HG02678 (cell line): ENCODE results near the gene GRIN2D.

Experiments used
- ATAC-seq: cut with Tn5 transposase; IDR thresholded peaks from one replicate; pipeline ENCODE4 v1.9.1; 2021; ENCODE audit warnings: mild to moderate bottlenecking, moderate library complexity; ENCODE audit not compliant: unreplicated experiment

The GRIN2D gene

DNA sequence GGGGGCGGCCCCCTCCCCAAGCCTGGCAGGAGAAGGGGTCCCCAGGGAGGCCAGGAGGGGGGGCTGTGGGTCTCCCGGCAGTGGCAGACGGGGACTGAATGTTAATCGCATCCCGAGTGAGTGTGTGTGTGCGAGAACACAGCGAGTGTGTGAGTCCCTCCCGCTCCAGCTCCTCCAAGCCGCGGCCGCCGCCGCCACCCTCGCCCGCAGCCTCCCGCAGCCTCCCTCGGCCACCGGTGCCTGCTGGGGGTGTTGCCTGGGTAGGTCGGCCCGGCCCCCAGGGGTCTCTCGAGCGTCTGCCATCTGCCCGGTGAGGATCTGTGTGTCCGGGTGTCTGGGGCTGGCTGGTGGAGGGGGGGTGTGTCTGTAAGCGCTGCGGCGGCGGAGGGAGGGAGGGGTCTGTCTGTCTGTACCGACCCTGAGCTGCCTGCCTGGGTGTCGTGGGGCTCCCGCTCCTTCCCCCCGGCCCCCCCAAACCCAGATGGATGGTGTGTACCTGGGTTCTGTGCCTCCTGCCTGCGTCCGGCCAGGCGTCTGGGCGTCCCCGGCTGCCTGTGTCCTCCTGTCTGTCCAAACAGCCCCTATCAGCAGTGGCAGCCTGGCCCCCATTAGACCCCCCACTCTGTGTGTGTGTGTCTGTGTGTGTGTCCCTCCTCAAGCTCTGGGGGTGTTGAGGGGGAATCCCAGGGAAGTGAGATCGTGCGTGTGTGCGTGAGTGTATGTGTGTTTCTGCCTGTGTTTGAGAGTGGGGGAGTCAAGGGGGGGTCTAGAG lies at the start of gene GRIN2D:
GRIN2D (plus strand) TSS at position 110 of the 772 bp plus-strand sequence. CDS start 4,725 bp downstream, outside the sequence.
- ATAC-seq = no peak

DNA sequence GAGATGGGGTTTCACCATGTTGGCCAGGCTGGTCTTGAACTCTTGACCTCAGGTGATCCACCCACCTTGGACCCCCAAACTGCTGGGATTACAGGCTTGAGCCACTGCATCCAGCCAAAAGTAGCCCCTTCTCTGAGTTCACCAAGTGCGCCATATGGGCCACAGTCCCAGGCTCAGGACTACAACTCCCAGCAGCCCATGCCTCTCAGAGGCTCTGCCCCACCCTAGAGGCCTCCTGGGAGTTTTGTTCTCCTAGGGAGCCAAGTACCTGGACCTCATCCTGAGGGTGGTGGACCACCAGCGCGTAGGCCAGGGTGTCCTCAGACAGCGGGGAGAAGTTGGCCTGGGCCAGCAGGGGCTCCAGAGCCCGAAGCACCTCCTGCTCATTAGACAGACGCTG lies 48.6 kb upstream of the GRIN2D start:
- no peak for ATAC-seq

DNA sequence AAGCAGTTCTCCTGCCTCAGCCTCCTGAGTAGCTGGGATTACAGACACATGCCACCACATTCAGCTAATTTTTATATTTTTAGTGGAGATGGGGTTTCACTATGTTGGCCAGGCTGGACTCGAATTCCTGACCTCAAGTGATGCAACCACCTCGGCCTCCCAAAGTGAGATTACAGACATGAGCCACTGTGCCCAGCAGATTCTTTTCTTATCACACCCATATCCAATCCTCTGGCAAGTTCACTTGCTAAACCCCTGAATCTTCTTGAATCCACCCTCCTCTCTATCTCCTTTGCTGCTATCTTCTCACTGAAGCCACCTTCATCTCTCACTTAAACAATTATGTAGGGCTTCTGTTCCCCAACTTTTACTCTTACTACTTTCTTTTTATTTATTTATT lies 47.3 kb upstream of the GRIN2D start:
- ATAC-seq = no peak

DNA sequence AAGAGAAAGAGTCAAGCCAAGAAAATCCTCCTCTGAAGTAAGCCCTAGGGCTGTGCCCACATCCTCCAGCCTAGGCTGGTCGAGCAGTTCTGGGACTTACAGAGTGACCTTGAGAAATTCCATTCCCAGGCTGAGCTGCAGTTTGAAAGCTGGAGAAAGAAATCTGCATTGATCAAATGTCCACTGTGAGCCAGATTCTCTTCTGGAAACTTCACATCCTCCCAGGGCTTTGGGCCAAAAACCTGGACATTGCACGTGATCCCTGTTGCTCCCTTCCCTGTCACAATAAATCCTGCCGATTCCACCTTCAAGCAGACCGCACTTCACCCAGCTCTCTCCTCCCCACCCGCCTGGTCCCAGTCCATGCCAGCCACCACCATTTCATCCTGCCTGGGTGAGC lies 45.4 kb upstream of the GRIN2D start:
- ATAC-seq = no peak

DNA sequence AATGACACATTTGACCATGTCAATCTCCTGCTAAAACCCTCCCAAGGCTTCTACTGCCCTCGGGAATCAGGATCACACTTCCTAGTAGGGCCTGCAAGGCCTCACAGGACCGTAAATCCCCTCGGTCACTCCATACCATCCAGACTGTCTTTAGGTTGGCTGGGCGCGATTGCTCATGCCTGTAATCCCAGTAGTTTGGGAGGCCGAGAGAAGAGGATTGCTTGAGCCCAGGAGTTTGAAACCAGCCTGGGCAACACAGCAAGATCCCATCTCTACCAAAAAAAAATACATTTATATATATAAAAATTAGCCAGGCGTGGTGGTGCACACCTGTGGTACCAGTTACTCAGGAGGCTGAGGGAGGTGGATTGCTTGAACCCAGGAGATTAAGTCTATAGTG lies 44.7 kb upstream of the GRIN2D start:
- ATAC-seq = no peak

DNA sequence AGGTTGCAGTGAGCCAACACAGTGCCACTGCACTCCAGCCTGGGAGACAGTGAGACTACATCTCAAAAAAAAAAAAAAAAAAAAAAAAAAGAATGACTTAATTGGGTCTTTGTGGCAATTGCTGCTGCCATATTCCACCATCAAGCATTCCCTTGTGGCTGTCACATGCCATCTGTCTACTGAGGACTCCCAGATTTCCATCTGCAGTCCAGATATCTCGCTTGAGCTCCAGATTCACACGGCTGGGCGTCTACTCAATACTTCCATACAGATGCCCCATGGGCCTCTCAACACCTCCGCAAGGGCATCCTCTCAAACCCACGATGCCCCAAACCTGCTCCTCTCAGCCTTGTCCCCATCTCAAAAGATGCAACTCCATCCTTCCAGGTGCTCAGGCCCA lies 42.6 kb upstream of the GRIN2D start:
- ATAC-seq = no peak

DNA sequence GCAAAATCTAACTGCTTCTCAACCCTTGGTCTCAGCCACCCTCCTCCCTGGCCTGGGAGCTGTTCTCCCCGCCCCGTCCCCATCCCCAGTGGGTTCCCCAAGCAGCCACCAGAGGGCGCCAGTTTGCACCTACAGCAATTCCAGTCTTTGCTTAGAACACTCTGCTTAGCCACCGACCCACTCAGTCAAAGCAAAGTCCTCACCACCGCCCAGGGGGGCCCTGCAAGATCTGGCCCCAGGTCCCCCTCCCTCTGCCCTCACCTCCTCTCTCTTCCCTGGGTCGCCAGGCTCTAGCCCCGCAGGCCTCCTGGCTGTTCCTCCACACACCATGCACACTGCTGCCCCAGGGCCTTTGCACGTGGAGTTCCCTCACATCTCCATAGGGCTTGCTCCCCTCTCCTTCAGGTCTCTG lies 42.1 kb upstream of the GRIN2D start:
- ATAC-seq = no peak

DNA sequence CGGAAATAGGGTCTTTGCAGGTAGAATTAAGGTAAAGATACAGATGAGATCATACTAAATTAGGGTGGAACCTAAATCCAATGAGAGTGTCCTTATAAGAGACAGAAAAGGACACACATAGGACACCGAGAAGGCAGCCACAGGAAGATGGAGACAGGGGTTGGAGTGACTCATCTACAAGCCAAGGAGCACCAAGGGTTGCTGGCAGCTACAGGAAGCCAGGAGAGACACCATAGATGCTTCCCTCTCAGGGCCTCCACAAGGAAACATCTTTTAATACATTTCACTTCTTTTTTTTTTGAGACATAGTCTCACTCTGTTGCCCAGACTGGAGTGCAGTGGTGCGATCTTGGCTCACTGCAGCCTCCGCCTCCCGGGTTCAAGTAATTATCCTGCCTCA lies 39.8 kb upstream of the GRIN2D start:
- ATAC-seq = no peak

DNA sequence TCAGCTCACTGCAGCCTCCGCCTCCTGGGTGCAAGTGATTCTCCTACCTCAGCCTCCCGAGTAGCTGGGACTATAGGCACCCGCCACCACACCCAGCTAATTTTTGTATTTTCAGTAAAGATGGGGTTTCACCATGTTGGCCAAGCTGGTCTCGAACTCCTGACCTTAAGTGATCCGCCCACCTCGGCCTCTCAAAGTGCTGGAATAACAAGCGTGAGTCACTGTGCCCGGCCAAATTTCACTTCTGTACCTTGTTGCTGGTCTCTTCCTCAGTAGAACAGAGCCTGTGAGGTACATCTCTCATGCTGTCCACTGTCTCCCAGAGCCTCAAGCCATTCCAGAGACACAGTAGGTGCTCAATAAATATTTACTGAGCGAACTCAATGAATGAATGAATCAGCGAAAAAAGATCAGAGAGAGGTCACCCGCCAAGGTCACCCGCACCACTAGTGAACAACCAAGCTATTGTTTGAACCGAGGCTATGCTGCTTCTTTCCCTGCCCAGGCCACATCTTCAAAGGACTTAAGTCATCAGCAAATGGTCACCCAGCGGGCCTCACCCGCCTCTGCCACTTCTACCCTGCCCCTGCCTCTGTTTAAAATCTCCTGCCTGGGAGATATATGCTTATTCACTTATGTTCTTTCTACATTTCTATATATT lies 39.0 kb upstream of the GRIN2D start:
- ATAC-seq = no peak

DNA sequence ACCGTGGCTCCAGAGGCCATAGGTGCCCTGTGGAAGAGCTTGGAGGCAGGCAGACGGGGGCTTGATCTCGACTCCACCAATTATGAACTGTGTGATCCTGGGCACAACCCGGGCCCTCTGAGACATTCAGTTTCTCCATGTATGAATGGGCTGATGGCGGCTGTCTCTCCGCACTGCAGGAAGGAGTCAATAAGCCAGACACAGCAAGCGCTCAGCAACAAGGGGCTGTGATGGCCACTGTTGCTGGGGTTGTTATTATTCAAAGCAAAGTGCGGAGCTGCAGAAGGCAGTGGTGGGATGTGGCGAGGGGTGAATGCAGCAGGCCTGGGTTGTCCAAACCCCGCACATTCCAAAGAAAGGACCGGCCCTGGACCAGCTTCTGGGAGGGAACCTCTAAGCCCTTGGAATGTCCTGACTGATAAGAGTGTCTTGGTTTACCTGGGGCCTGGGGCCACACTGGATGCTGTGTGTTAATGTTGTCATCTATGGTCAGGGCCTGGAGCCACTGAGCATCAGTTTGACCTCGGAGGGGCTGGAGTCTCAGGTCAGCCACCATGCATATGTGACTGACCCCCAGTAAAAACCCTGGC lies 38.0 kb upstream of the GRIN2D start:
- ATAC-seq = no peak

DNA sequence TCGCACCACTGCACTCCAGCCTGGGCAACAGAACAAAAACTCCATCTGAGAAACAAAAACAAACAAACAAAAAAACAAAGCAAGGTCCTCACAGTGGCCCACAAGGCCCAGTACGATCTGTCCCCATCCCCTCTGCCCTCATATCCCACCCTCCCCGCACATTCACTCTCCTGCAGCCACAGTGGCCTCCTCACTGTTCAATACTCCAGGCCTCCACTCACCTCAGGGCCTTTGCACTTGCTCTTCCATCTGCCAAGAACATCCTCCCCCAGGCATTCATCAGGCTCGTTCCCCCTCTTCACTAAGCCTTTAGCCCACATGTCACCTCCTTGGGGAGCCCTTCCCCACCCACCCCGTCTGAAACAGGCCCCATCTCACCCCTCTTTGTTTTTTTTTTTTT lies 34.3 kb upstream of the GRIN2D start:
- ATAC-seq = no peak

DNA sequence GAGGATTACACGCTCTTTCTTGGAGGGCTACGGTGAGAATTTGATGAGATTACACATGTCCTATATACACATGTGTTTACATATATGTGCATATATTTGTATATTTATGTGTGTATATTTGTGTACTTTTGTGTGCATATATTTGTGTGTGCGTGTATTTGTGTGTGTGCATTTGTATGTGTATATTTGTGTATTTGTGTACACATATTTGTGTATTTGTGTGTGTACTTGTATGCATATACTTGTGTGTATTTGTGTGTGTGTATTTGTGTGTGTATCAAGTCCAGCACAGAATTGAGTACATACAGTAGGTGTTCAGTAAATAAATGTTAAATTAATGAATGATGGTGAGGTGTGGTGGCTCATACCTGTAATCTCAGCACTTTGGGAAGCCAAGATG lies 31.6 kb upstream of the GRIN2D start:
- no peak for ATAC-seq

DNA sequence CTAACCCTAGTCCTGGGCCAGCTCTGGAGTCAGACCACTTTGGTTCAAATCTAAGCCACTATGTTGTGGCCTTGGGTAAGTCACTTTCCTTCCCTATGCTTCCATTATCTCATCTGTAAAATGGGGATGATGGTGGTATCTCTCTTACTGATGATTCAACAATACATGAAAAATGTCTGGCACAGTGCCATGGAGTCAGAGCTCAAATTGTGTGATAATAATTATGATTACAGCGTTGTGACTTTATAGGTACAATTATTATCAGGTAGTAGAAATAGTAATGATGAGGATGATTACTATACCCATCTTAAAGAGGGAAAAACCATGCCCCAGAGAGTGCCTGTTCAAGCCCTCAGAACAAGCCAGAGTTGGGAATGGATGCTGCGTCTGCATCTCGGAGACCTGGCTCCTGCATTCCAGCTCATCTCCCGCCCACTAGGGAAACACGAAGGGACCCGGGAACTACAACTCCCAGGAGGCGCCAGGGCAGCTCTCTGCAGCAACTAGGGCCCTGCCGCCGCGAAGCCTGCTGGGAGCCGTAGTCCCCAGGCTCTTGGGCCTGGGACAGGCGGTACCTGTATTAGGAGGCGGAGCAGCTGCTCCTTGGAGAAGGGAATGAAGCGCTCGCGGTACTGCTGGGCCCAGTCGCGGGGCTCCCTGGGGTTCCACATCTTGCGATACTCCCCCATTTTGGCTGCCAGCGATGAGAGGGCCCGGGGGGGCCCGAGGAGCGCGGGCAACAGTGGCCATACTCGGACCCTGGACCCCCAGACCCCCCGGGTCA lies 30.6 kb upstream of the GRIN2D start:
- ATAC-seq = peak; percentile 51

DNA sequence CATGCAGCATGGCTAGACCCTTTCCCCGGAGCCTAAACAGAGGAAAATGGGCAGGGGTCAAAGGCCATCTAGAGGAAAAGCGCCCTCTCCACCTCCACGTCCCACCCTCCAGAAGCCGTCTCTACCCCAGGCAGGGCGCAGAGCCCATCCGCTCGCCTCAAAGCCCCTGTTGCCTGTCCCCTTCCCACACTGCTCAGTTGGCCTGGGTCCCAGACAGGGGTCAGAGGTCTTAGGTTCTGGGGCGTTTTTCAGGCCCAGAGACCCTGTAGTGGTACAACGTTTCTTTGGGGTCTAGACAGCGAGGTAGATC lies 30.0 kb upstream of the GRIN2D start:
- peak; percentile 10 for ATAC-seq

DNA sequence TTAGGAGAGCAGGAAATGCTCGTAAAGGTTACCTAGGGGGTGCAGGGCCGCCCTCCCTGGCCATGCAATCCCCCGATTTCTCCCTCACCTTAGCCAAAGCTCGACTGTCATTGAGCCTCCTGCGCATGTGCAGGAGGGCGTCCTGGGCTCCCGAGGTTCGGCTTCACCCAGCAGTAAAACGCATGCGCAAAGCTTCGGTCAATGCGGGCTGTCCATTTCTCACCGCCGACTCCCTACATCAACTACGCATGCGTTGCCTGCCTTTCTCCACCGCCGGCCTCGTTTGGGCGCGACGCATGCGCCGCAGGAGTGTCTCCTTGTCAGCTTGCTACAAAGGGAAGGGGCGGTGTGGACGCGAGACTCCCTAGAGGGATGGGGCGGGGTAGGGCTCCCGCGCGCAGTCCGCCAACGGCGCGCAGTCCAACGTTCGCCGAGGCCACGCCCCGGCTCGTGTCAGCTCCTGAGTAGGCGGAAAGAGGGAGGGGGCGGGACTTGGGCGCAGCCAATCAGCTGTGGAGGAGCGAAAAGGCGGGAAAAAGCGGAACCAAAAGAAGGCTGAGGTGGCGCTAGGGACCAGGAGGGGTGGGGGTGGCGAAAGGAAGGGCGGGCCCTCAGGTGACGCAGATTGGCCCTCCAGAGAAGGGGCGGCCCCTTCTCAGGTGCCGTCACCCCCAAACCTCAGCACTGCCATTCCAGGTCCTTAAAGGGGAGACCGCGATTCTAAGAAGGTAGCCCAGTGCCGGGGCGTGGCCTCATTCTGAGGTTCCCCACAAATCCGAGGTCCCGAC lies 29.5 kb upstream of the GRIN2D start, which contains the start of the genes SYNGR4 and TMEM143:
SYNGR4 (plus strand) TSS at position 558 of the 788 bp plus-strand sequence. CDS start 1,476 bp downstream, outside the sequence.
TMEM143 (minus strand) TSS at position 131 of the 788 bp plus-strand sequence; CDS start at position 111, 20 bp downstream.
- peak; percentile 82 for ATAC-seq

DNA sequence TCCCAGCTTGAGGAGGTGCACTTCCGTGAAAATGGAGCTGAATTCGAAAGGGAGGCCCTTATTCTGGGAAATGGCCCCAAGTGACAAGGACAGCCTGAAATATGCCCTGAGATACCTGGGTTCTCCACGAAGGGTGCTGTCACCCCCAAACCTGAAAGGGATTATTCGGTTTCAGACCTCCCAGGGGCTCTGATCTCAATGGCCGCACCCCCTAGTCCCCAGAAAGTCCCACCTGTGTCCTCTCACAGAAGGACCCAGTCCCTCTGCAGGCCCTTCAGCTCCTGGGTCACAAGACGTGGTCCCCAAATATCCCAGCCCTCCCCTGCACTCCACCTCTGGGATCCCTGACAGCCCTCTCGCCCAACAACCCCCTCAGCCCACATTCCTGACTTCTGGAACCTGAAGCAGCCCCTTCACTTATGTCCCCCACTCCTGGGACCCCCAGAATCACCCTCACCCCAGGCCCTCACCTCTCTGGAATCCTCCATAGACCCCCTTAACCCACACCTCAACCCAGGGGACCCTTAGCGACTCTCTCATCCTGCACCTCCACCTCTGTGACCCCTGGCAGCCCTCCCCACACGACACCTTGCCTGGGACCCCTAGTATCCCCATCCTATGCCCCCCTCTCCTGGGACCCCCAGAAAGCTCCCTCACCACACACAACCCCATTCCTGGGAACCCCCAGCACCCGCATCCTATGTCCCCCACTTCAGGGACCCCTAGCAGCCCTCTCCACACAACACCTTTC lies 28.7 kb upstream of the GRIN2D start:
- no peak for ATAC-seq

DNA sequence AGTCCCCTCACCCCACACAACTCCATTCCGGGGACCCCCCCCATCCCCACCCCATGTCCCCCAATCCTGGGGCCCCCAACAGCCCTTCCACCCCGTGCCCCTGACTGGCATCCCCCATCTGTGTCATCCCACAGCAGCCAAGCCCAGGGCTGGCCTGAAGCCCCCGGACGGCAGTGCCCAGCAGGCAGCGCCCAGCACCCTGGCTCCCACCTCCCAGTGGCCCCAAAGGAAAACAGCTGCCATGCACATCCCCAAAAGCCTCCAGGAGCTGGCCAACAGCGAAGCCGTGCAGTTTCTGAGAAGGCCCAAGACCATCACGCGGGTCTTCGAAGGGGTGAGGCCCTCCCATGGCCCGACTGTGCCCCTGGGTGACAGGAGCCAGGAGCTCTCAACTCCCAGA lies 27.9 kb upstream of the GRIN2D start:
- no peak for ATAC-seq

DNA sequence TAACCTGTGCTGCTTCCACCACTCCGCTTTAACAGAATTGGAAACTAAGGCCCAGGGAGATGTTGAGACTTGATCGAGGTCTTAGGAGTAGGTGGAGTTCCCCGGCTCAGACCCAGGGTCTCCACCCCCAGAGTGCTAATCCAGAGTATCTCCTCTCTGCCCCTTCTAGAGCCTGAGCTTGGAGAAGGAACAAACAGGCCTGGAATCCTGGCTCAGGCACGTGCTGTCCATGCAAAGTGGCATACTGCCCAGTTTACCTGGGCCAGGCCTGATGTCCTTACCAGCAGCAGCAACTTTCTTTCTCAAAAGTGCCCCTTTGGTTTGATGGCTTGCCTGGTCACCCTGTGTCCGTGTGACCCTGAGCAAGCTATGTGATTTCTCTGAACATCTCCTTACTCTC lies 25.6 kb upstream of the GRIN2D start:
- no peak for ATAC-seq

DNA sequence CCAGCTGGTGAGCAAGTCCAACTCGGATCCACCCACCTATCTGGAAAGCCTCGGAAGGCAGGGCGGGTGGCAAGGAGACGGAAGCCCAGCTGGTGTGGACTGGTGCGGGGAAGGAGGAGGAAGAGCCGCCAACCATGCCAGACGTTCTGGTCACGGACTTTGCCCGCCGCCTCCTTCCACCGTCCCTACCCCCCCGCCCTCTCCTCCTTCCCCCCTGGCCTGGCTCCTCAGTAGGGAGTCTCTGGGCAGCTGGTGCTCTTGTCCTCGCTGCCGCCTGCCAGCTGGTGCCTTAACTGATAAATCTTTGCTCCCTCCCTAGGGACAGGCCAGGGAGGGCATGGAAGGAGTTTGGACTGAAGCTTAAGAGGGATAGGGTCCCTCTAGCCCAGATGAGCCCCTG lies 24.5 kb upstream of the GRIN2D start:
- no peak for ATAC-seq

DNA sequence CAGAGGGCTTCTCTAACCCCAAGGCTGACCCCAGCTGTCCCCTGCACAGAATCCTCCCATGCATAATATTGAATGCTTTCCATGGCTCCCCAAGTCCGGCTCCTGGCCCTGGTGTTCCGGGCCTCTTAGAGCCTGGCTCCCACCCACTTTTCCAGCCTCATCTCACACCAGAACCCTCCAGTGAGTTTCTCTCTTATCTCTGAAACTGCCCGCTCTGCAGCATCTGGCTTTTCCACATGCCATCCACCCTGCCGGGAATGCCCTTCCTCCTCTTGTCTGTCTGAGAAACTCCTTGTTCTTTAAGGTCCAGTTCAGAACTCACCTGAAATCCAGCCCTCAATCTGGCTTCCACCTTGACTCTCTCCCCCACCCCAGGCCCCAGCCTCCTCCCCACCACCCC lies 22.5 kb upstream of the GRIN2D start:
- ATAC-seq = no peak
